CD14-positive monocyte (primary cell): ENCODE results near the gene SSR1. TPM values are rescaled to one million over a fixed set of nuclear protein-coding genes. Genes with fewer than 3 reads are reported as not detected.
A peak's percentile ranks its signal among the peaks of the same experiment; 100 is the strongest.

Experiments used
- DNase-seq, 3 donors: peaks; one replicate each; pipeline ENCODE4 v3.0.0-alpha.2; 2011 to 2022
- H2AFZ ChIP-seq: 2 replicates; pipeline ENCODE4 v1.6.0; 2012; ENCODE audit warnings: mild to moderate bottlenecking, low read depth, low read length, inconsistent platforms; ENCODE audit not compliant: insufficient read depth, poor library complexity, severe bottlenecking
- H3K27ac ChIP-seq, 2 donors: 1 replicate in 1 of 2; 2 replicates in 1 of 2; pipeline ENCODE4 v1.5.1; 2012 to 2013; ENCODE audit warnings: low read length in 2 of 2, control low read depth in 1 of 2, inconsistent platforms in 1 of 2, low read depth in 1 of 2, mild to moderate bottlenecking in 1 of 2
- H3K27me3 ChIP-seq, 2 donors: one replicate each; pipeline versions ENCODE4 v1.6.0 to v1.6.1; 2011 to 2013; ENCODE audit warnings: low read length in 2 of 2; ENCODE audit not compliant: control insufficient read depth in 2 of 2, insufficient read depth in 2 of 2
- H3K36me3 ChIP-seq, 2 donors: replicated peaks in 1 of 2; 1 replicate in 1 of 2; 2 replicates in 1 of 2; pipeline versions ENCODE4 v1.5.1 to v1.6.1; 2012 to 2013; ENCODE audit warnings: low read length in 2 of 2, control low read depth in 1 of 2, inconsistent platforms in 1 of 2, mild to moderate bottlenecking in 1 of 2; ENCODE audit not compliant: insufficient read depth in 2 of 2, control insufficient read depth in 1 of 2
- H3K4me1 ChIP-seq, 2 donors: 1 replicate in 1 of 2; 2 replicates in 1 of 2; pipeline versions ENCODE4 v1.5.1 to v1.6.1; 2012 to 2013; ENCODE audit warnings: low read length in 2 of 2, control low read depth in 1 of 2, inconsistent platforms in 1 of 2, mild to moderate bottlenecking in 1 of 2, moderate library complexity in 1 of 2; ENCODE audit not compliant: insufficient read depth in 2 of 2, control insufficient read depth in 1 of 2
- H3K4me2 ChIP-seq: replicated peaks from 2 replicates; pipeline ENCODE3; 2012; ENCODE audit warnings: low read length, moderate library complexity, mild to moderate bottlenecking; ENCODE audit not compliant: poor library complexity, severe bottlenecking; ENCODE audit errors: extremely low read depth
- H3K4me3 ChIP-seq, 3 experiments: fragments of 200-600 bp in 1 of 3; sonication (generic) in 1 of 3; replicated peaks in 1 of 3; 1 replicate in 2 of 3; 2 replicates in 1 of 3; pipeline ENCODE4 v1.5.1; 2011 to 2013; ENCODE audit warnings: low read length in 3 of 3, mild to moderate bottlenecking in 3 of 3, control low read depth in 2 of 3, low read depth in 2 of 3, inconsistent platforms in 1 of 3, moderate library complexity in 1 of 3
- H3K79me2 ChIP-seq: 2 replicates; pipeline ENCODE4 v1.6.0; 2012; ENCODE audit warnings: mild to moderate bottlenecking, control low read depth, inconsistent platforms, low read length, moderate library complexity; ENCODE audit not compliant: insufficient read depth
- H3K9ac ChIP-seq: 2 replicates; pipeline ENCODE4 v1.6.0; 2017; ENCODE audit warnings: low read length, mild to moderate bottlenecking; ENCODE audit not compliant: insufficient read depth, poor library complexity, severe bottlenecking
- H3K9me3 ChIP-seq, 2 donors: replicated peaks in 1 of 2; 1 replicate in 1 of 2; 2 replicates in 1 of 2; pipeline versions ENCODE4 v1.5.1 to v1.6.1; 2012 to 2013; ENCODE audit warnings: low read length in 2 of 2, control low read depth in 1 of 2; ENCODE audit not compliant: control insufficient read depth in 1 of 2, insufficient read depth in 1 of 2
- H4K20me1 ChIP-seq: 2 replicates; pipeline ENCODE4 v1.6.0; 2012; ENCODE audit warnings: mild to moderate bottlenecking, low read length, control low read depth, moderate library complexity; ENCODE audit not compliant: insufficient read depth
- H3K27ac Mint-ChIP-seq, 7 donors: one replicate each; pipeline ENCODE4 v1.8.0; 2020; ENCODE audit warnings: mild to moderate bottlenecking in 7 of 7, mixed read lengths in 7 of 7, moderate library complexity in 6 of 7, inconsistent platforms in 2 of 7
- H3K27me3 Mint-ChIP-seq, 3 donors: one replicate each; pipeline ENCODE4 v1.8.0; 2021 to 2022; ENCODE audit warnings: low read depth in 3 of 3, mild to moderate bottlenecking in 3 of 3, mixed read lengths in 3 of 3, moderate library complexity in 3 of 3, inconsistent platforms in 1 of 3
- H3K36me3 Mint-ChIP-seq, 2 donors: one replicate each; pipeline ENCODE4 v1.8.0; 2020; ENCODE audit warnings: mixed read lengths in 2 of 2, inconsistent platforms in 1 of 2, mild to moderate bottlenecking in 1 of 2
- H3K4me1 Mint-ChIP-seq: one replicate; pipeline ENCODE4 v1.8.0; 2020; ENCODE audit warnings: mild to moderate bottlenecking, mixed read lengths
- H3K4me3 Mint-ChIP-seq, 2 donors: one replicate each; pipeline ENCODE4 v1.8.0; 2020; ENCODE audit warnings: mild to moderate bottlenecking in 2 of 2, mixed read lengths in 2 of 2, moderate library complexity in 1 of 2
- H3K9me3 Mint-ChIP-seq, 7 donors: one replicate each; pipeline ENCODE4 v1.8.0; 2020 to 2022; ENCODE audit warnings: mixed read lengths in 7 of 7, mild to moderate bottlenecking in 6 of 7, moderate library complexity in 6 of 7, inconsistent platforms in 2 of 7
- WGBS: methylation state at CpG from one replicate; pipeline ENCODE4 v1.1.5; 2013; ENCODE audit warnings: missing lambda C conversion rate; ENCODE audit not compliant: insufficient coverage; 5-methylcytosine and 5-hydroxymethylcytosine counted together
- intact Hi-C, 2 donors: fragments of 100-400 bp; cut with micrococcal nuclease; formaldehyde crosslinking; loops; one replicate each; pipeline versions ENCODE4 v1.15.0 to v1.15.1; 2023
- polyA plus RNA-seq, 3 donors: library from polyadenylated mRNA; depleted of rRNA in 1 of 3; unstranded in 2 of 3; stranded (reverse) in 1 of 3; fragments of 300-500 nt in 2 of 3; fragments of >200 nt in 1 of 3; fragmentation: Illumina TruSeq in 2 of 3; gene quantifications; 1 replicate in 2 of 3; 2 replicates in 1 of 3; pipeline ENCODE4 v1.2.3, GENCODE V29; 2012 to 2021
- TF ChIP-seq, protein P1 (sequence below): fragments of 200-600 bp; IDR thresholded peaks from one replicate; pipeline ENCODE4 v1.8.0; 2022; ENCODE audit warnings: antibody characterized with exemption, mild to moderate bottlenecking

Gene SSR1
- polyA plus RNA-seq, 3 donors, result 59.1 to 302 (median 251) TPM

DNA sequence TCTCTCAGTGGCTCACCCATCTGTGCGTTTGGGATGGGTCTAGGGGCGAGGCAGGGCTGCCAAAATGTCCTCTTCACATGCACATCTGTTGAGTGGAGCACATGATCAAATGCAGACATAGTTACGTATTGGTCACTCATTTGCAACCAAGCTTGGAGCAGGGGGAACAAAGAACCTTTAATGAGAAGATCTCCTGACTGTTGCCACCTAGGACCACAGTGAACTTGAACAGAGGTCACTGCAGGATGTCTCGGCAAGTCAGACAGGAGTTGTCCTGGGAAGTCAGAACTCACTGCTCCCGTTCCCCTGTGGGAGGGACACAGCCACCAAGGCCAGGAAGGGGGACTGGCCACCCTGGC lies 73.4 kb downstream of the SSR1 start:
- Mint-ChIP-seq H3K4me1 (peaks cover 36% of the 10 kb centered on the region), H3K27ac (peak overlapping the region in 2 of 7 donors; percentile 39 to 42), H3K9me3 (no peaks in the 10 kb centered on the region), H3K36me3 (peaks cover 55 to 59% of the 10 kb centered on the region in 2 donors), H3K27me3 (peaks cover 0 to 3% (median 1%) of the 10 kb centered on the region in 3 donors), H3K4me3 (no peak overlapping the region)
- no peak overlapping the region for H2AFZ ChIP-seq
- DNase-seq, result no peak
- no peak overlapping the region for H3K4me3 ChIP-seq
- H3K9me3 ChIP-seq, result no peaks in the 10 kb centered on the region
- TF ChIP-seq, protein P1, sequence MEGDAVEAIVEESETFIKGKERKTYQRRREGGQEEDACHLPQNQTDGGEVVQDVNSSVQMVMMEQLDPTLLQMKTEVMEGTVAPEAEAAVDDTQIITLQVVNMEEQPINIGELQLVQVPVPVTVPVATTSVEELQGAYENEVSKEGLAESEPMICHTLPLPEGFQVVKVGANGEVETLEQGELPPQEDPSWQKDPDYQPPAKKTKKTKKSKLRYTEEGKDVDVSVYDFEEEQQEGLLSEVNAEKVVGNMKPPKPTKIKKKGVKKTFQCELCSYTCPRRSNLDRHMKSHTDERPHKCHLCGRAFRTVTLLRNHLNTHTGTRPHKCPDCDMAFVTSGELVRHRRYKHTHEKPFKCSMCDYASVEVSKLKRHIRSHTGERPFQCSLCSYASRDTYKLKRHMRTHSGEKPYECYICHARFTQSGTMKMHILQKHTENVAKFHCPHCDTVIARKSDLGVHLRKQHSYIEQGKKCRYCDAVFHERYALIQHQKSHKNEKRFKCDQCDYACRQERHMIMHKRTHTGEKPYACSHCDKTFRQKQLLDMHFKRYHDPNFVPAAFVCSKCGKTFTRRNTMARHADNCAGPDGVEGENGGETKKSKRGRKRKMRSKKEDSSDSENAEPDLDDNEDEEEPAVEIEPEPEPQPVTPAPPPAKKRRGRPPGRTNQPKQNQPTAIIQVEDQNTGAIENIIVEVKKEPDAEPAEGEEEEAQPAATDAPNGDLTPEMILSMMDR, result no peak
- WGBS, result 92% methylated on average over 5 of the region's 5 CpGs
- peaks cover 35 to 76% of the 10 kb centered on the region in 2 donors for H3K36me3 ChIP-seq
- peak overlapping the region in 1 of 2 donors; percentile 47 for H3K27ac ChIP-seq
- intact Hi-C loops, result no loop called here
- H3K4me1 ChIP-seq, result peaks cover 19 to 28% of the 10 kb centered on the region in 2 donors
- no peak overlapping the region for H3K4me2 ChIP-seq
- H3K79me2 ChIP-seq, result peaks cover 77% of the 10 kb centered on the region
- no peaks in the 10 kb centered on the region for H3K27me3 ChIP-seq
- H3K9ac ChIP-seq, result no peak overlapping the region
- H4K20me1 ChIP-seq, result peaks cover 85% of the 10 kb centered on the region

DNA sequence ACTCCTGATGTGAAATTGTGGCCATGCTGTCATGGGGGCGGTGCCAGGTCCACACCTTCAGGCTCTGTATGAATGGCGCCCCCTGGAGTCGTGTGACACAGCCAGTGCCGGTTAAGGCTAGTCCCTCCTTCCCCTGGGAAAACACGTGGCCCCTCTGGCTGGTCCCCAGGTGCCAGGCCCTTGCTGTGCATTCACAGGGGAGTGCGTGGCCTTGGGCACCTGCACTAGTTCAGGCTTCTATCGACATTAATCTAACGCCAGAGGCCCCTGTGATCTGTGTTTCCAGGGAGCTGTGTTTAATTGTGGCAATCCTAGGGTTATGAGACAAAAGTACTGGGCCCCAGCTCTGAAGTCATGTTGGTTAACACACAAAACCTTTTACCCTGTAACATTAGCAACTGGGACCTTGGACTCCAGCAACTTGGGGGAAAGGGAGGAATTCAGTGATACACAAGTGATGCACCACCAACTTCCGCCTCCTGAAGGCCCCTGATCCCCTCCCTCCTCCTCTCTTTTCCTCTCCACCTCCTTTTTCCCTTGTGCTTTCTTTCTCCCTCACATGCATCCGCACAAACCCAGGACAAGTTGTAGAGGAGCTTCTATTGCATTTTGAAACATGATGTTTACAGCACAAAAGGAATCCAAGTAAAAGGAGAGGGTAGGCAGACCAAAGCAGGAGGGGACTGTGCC lies 74.0 kb downstream of the SSR1 start:
- H3K36me3 Mint-ChIP-seq, result peaks cover 59 to 61% of the 10 kb centered on the region in 2 donors
- H3K4me1 Mint-ChIP-seq, result peaks cover 36% of the 10 kb centered on the region
- 26% methylated on average over 6 of the region's 10 CpGs for WGBS
- Histone ChIP-seq H3K4me1 (peaks cover 17 to 24% of the 10 kb centered on the region in 2 donors), H3K27me3 (no peaks in the 10 kb centered on the region), H3K27ac (peak overlapping the region in 1 of 2 donors; percentile 47), H3K79me2 (peaks cover 77% of the 10 kb centered on the region), H2AFZ (no peak overlapping the region), H3K36me3 (peaks cover 39 to 76% of the 10 kb centered on the region in 2 donors), H4K20me1 (peaks cover 91% of the 10 kb centered on the region), H3K4me3 (no peak overlapping the region), H3K9ac (no peak overlapping the region), H3K4me2 (no peak overlapping the region), H3K9me3 (no peaks in the 10 kb centered on the region)
- H3K4me3 Mint-ChIP-seq, result no peak overlapping the region
- intact Hi-C loops, result no loop called here
- peak; percentile 61 to 70 (median 64) for DNase-seq
- no peaks in the 10 kb centered on the region for H3K9me3 Mint-ChIP-seq
- peaks cover 0 to 3% (median 1%) of the 10 kb centered on the region in 3 donors for H3K27me3 Mint-ChIP-seq
- H3K27ac Mint-ChIP-seq, result peak overlapping the region in 4 of 7 donors; percentile 42 to 84 (median 53)
- TF ChIP-seq, protein P1, result peak; percentile 71
